ENCODE results near the gene PTBP2. TPM values are rescaled to one million over a fixed set of nuclear protein-coding genes. Genes with fewer than 3 reads are reported as not detected.
"Not testable (repeated sequence)": the region's sequence is repeated elsewhere in the genome, so short reads cannot be mapped to it uniquely, and the experiment has no call there.

PTBP2 gene
- total and polyA plus RNA-seq, 7 donors: 5.5 to 20.3 (median 9.3) TPM

DNA sequence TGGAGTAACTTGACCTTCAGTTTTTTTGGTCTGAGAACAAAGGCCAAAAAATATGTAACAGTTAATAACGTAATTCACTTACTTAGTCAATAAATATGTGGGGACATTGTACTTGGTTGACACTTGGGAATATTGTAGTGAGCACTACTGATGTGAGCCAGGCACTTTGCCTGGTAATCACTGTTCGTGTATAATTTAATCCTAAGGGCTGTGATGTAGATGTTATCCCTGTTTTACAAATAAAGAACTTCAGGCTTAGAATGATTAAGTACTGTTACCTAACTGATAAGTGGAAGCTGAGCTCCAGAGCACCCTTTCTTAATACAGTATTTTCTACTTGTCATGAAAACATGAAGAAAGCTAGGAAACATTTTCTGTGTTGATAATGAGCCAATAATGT lies 28.0 kb downstream of the PTBP2 start:
- no peaks in the 10 kb centered on the region for H3K27me3 ChIP-seq (ENCODE audit: insufficient read depth in 3 of 3, low read length in 2 of 3)
- peaks cover 5 to 40% of the 10 kb centered on the region in 2 donors for H3K36me3 ChIP-seq (ENCODE audit: insufficient read depth in 1 of 2, low read depth in 1 of 2)
- H3K9me3 ChIP-seq: no peaks in the 10 kb centered on the region
- intact Hi-C loops (cut with DNase I): no loop called here
- no peak overlapping the region for H3K4me3 ChIP-seq
- DNase-seq: no peak
- H3K27ac ChIP-seq: no peak overlapping the region
- no peak for ATAC-seq
- WGBS, 3 donors: 26 to 48% (median 35%) methylated on average over 2 of the region's 2 CpGs
- H3K4me1 ChIP-seq: peaks cover 22% of the 10 kb centered on the region
- TF ChIP-seq, protein P1, sequence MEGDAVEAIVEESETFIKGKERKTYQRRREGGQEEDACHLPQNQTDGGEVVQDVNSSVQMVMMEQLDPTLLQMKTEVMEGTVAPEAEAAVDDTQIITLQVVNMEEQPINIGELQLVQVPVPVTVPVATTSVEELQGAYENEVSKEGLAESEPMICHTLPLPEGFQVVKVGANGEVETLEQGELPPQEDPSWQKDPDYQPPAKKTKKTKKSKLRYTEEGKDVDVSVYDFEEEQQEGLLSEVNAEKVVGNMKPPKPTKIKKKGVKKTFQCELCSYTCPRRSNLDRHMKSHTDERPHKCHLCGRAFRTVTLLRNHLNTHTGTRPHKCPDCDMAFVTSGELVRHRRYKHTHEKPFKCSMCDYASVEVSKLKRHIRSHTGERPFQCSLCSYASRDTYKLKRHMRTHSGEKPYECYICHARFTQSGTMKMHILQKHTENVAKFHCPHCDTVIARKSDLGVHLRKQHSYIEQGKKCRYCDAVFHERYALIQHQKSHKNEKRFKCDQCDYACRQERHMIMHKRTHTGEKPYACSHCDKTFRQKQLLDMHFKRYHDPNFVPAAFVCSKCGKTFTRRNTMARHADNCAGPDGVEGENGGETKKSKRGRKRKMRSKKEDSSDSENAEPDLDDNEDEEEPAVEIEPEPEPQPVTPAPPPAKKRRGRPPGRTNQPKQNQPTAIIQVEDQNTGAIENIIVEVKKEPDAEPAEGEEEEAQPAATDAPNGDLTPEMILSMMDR (IDR thresholded peaks at IDR 0.05): no peak

DNA sequence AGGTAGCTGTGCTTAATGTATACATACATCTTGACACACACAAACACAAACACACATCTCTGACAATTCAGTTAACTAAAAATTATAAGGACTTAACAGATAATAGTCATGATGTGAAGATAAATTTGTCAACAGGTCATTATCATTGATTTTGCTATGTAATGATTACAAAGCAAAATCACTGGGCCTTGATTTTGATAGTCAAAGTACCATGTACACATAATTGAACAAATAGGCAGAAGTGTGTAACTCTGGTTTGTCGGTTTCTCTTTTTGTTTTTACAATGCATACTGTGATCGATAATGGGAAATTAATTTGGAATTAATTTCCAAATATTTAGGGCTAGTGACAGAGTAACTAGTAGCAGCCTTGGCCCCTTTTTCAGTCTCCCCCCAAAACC lies 30.8 kb downstream of the PTBP2 start:
- H3K4me3 ChIP-seq: no peak overlapping the region
- peaks cover 22% of the 10 kb centered on the region for H3K4me1 ChIP-seq
- TF ChIP-seq, protein P1 (IDR thresholded peaks at IDR 0.05): no peak
- no peak for DNase-seq
- H3K9me3 ChIP-seq: no peaks in the 10 kb centered on the region
- WGBS, 3 donors: 95 to 97% (median 97%) methylated on average over 2 of the region's 2 CpGs
- H3K27me3 ChIP-seq (ENCODE audit: insufficient read depth in 3 of 3, low read length in 2 of 3): no peaks in the 10 kb centered on the region
- H3K36me3 ChIP-seq (ENCODE audit: insufficient read depth in 1 of 2, low read depth in 1 of 2): peaks cover 5 to 49% of the 10 kb centered on the region in 2 donors
- intact Hi-C loops (cut with DNase I): no loop called here
- no peak overlapping the region for H3K27ac ChIP-seq
- ATAC-seq: no peak

DNA sequence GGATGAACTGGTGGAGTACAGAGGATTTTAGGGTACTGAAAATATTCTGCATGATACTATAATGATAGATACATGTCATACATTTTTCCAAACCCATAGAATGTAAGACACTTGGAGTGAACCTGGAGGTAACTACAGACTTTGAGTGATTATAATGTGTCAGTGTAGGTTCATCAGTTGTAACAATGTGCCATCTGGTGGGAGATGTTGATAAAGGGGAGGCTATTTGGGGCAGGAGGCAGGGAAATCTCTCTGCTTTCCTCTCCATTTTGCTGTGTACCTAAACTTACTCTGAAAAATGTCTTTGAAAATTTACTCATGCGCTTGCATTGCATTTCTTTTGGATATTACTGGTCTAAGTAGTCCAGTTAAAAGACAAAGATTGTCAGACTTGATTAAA lies 35.2 kb downstream of the PTBP2 start:
- Histone ChIP-seq H3K27me3 (ENCODE audit: insufficient read depth in 3 of 3, low read length in 2 of 3) (no peaks in the 10 kb centered on the region), H3K4me1 (no peaks in the 10 kb centered on the region), H3K27ac (no peak overlapping the region), H3K4me3 (no peak overlapping the region), H3K36me3 (ENCODE audit: insufficient read depth in 1 of 2, low read depth in 1 of 2) (peaks cover 5 to 37% of the 10 kb centered on the region in 2 donors), H3K9me3 (no peaks in the 10 kb centered on the region)
- WGBS, 3 donors: 97 to 100% (median 98%) methylated on average over 1 of the region's 1 CpG
- ATAC-seq (peak in 2 of 4 donors; percentile 37 to 61), DNase-seq (no peak)
- intact Hi-C loops (cut with DNase I): no loop called here
- TF ChIP-seq, protein P1 (IDR thresholded peaks at IDR 0.05): peak; percentile 33

DNA sequence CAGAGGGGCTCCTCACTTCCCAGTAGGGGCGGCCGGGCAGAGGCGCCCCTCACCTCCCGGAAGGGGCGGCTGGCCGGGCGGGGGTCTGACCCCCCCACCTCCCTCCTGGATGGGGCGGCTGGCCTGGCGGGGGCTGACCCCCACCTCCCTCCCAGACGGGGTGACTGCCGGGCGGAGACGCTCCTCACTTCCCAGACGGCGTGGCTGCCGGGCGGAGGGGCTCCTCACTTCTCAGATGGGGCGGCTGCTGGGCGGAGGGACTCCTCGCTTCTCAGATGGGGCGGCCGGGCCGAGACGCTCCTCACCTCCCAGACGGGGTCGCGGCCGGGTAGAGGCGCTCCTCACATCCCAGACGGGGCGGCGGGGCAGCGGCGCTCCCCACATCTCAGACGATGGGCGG lies 41.0 kb downstream of the PTBP2 start:
- H3K9me3 ChIP-seq; intact Hi-C loops (cut with DNase I); H3K4me1 ChIP-seq; ATAC-seq; H3K27me3 ChIP-seq (ENCODE audit: insufficient read depth in 3 of 3, low read length in 2 of 3); H3K27ac ChIP-seq; H3K4me3 ChIP-seq; DNase-seq; H3K36me3 ChIP-seq (ENCODE audit: insufficient read depth in 1 of 2, low read depth in 1 of 2): not testable (repeated sequence)
- 97 to 99% (median 97%) methylated on average over 23 to 36 of the region's 36 CpGs for WGBS, 3 donors

DNA sequence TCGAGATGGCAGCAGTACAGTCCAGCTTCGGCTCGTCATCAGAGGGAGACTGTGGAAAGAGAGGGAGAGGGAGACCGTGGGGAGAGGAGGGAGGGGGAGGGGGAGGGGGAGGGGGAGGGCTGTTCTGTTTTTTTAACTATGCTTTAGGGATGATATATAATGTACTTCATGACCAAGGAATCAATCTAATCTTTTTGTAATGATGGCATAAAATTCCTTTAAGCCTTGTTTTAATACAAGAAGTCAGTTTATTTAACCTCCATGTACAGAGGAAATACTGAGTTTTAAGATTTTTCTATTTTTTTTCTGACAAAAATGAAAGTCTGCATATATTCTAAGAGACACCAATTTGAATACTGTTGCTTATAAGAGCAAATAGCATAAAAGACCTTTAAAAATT lies 41.9 kb downstream of the PTBP2 start:
- WGBS, 3 donors: 88 to 95% (median 89%) methylated on average over 3 to 4 of the region's 4 CpGs
- no peaks in the 10 kb centered on the region for H3K27me3 ChIP-seq (ENCODE audit: insufficient read depth in 3 of 3, low read length in 2 of 3)
- H3K9me3 ChIP-seq: no peaks in the 10 kb centered on the region
- no peaks in the 10 kb centered on the region for H3K36me3 ChIP-seq (ENCODE audit: insufficient read depth in 1 of 2, low read depth in 1 of 2)
- TF ChIP-seq, protein P1 (IDR thresholded peaks at IDR 0.05): no peak
- H3K4me3 ChIP-seq: no peak overlapping the region
- H3K4me1 ChIP-seq: no peaks in the 10 kb centered on the region
- no peak overlapping the region for H3K27ac ChIP-seq
- ATAC-seq: no peak
- no peak for DNase-seq
- intact Hi-C loops (cut with DNase I): no loop called here

Measured in psoas muscle (tissue), 8 donors.